Measurements from ENCODE around the gene PCYT2. TPM values are rescaled to one million over a fixed set of nuclear protein-coding genes. Genes with fewer than 3 reads are reported as not detected.

PCYT2 gene
- total RNA-seq (2022; extraction: Qiagen RNA extraction; ENCODE audit: low read depth): 11.9 to 16.6 TPM (median 14.1 TPM) in 5 replicates

GRCh38 chr17:81911277-81911961 lies at the start of gene PCYT2:
Gene PCYT2 (minus strand): TSS chr17:81911399. CDS start chr17:81911355, 44 bp downstream.

GRCh38 chr17:81947189-81947588 lies 36.0 kb upstream of the PCYT2 start, which contains the start of gene MYADML2:
Gene MYADML2 (minus strand): TSS chr17:81947233. CDS start chr17:81941741, 5,492 bp downstream.

GRCh38 chr17:81927653-81928543 lies 16.7 kb upstream of the PCYT2 start, which contains the start of gene MAFG:
Gene MAFG (minus strand): TSS chr17:81927735. CDS start chr17:81923185, 4,550 bp downstream.

GRCh38 chr17:81917565-81918332 lies 6.5 kb upstream of the PCYT2 start, which contains the start of gene SIRT7:
Gene SIRT7 (minus strand): TSS chr17:81918176. CDS start chr17:81918131, 45 bp downstream.

GRCh38 chr17:81902023-81902652 lies 9.1 kb downstream of the PCYT2 start, which contains the start of gene NPB:
Gene NPB (plus strand): TSS chr17:81902238. CDS start chr17:81902278, 40 bp downstream.

GRCh38 chr17:81870981-81871386 lies 40.2 kb downstream of the PCYT2 start, which contains the start of gene ARHGDIA:
Gene ARHGDIA (minus strand): TSS chr17:81871337. CDS start chr17:81869930, 1,407 bp downstream.

GRCh38 chr17:81859906-81860755 lies 51.1 kb downstream of the PCYT2 start, which contains the start of gene P4HB:
Gene P4HB (minus strand): TSS chr17:81860535. CDS start chr17:81860471, 64 bp downstream.

Other genes with a start within 250 kb of the PCYT2 start
- gene OXLD1, start 244.8 kb downstream of the PCYT2 start, total RNA-seq (2022; extraction: Qiagen RNA extraction; ENCODE audit: low read depth): 32.0 to 70.6 TPM (median 49.9 TPM) in 5 replicates
- 63.9 to 73.1 TPM (median 66.7 TPM) in 5 replicates for gene CCDC137, start 244.7 kb downstream of the PCYT2 start, total RNA-seq (2022; extraction: Qiagen RNA extraction; ENCODE audit: low read depth)
- gene ARL16, start 227.6 kb downstream of the PCYT2 start, total RNA-seq (2022; extraction: Qiagen RNA extraction; ENCODE audit: low read depth): 46.6 to 56.2 TPM (median 49.9 TPM) in 5 replicates
- gene HGS, start 227.4 kb downstream of the PCYT2 start, total RNA-seq (2022; extraction: Qiagen RNA extraction; ENCODE audit: low read depth): 139 to 217 TPM (median 209 TPM) in 5 replicates
- 212 to 319 TPM (median 303 TPM) in 5 replicates for gene MRPL12, start 208.0 kb downstream of the PCYT2 start, total RNA-seq (2022; extraction: Qiagen RNA extraction; ENCODE audit: low read depth)
- gene SLC25A10, start 199.1 kb downstream of the PCYT2 start, total RNA-seq (2022; extraction: Qiagen RNA extraction; ENCODE audit: low read depth): 26.9 to 48.0 TPM (median 41.1 TPM) in 5 replicates
- gene GCGR, start 107.2 kb downstream of the PCYT2 start, total RNA-seq (2022; extraction: Qiagen RNA extraction; ENCODE audit: low read depth): 0.13 to 0.36 TPM (median 0.17 TPM) in 4 of 5 replicates, not detected in the other
- gene MCRIP1, start 78.1 kb downstream of the PCYT2 start, total RNA-seq (2022; extraction: Qiagen RNA extraction; ENCODE audit: low read depth): 75.2 to 107 TPM (median 93.2 TPM) in 5 replicates
- 0.27 to 0.61 TPM (median 0.32 TPM) in 3 of 5 replicates, not detected in the others for gene PPP1R27, start 76.3 kb downstream of the PCYT2 start, total RNA-seq (2022; extraction: Qiagen RNA extraction; ENCODE audit: low read depth)
- 695 to 762 TPM (median 718 TPM) in 5 replicates for gene P4HB, start 50.9 kb downstream of the PCYT2 start, total RNA-seq (2022; extraction: Qiagen RNA extraction; ENCODE audit: low read depth)
- gene ARHGDIA, start 40.1 kb downstream of the PCYT2 start, total RNA-seq (2022; extraction: Qiagen RNA extraction; ENCODE audit: low read depth): 531 to 682 TPM (median 648 TPM) in 5 replicates
- 176 to 263 TPM (median 250 TPM) in 5 replicates for gene ALYREF, start 19.8 kb downstream of the PCYT2 start, total RNA-seq (2022; extraction: Qiagen RNA extraction; ENCODE audit: low read depth)
- 190 to 300 TPM (median 289 TPM) in 5 replicates for gene ANAPC11, start 19.7 kb downstream of the PCYT2 start, total RNA-seq (2022; extraction: Qiagen RNA extraction; ENCODE audit: low read depth)
- gene NPB, start 9.2 kb downstream of the PCYT2 start, total RNA-seq (2022; extraction: Qiagen RNA extraction; ENCODE audit: low read depth): 0.38 to 0.73 TPM (median 0.45 TPM) in 5 replicates
- gene SIRT7, start 6.8 kb upstream of the PCYT2 start, total RNA-seq (2022; extraction: Qiagen RNA extraction; ENCODE audit: low read depth): 27.7 to 47.8 TPM (median 43.4 TPM) in 5 replicates
- 31.6 to 46.1 TPM (median 44.6 TPM) in 5 replicates for gene MAFG, start 16.3 kb upstream of the PCYT2 start, total RNA-seq (2022; extraction: Qiagen RNA extraction; ENCODE audit: low read depth)
- gene PYCR1, start 25.9 kb upstream of the PCYT2 start, total RNA-seq (2022; extraction: Qiagen RNA extraction; ENCODE audit: low read depth): 59.4 to 91.2 TPM (median 87.0 TPM) in 5 replicates
- not detected in 5 replicates for gene MYADML2, start 35.8 kb upstream of the PCYT2 start, total RNA-seq (2022; extraction: Qiagen RNA extraction; ENCODE audit: low read depth)
- 0.14 to 0.32 TPM (median 0.26 TPM) in 5 replicates for gene NOTUM, start 49.8 kb upstream of the PCYT2 start, total RNA-seq (2022; extraction: Qiagen RNA extraction; ENCODE audit: low read depth)
- 20.0 to 29.3 TPM (median 27.1 TPM) in 5 replicates for gene ASPSCR1, start 66.2 kb upstream of the PCYT2 start, total RNA-seq (2022; extraction: Qiagen RNA extraction; ENCODE audit: low read depth)
- 138 to 205 TPM (median 189 TPM) in 5 replicates for gene CENPX, start 111.5 kb upstream of the PCYT2 start, total RNA-seq (2022; extraction: Qiagen RNA extraction; ENCODE audit: low read depth)
- 8.8 to 16.1 TPM (median 14.6 TPM) in 5 replicates for gene LRRC45, start 111.9 kb upstream of the PCYT2 start, total RNA-seq (2022; extraction: Qiagen RNA extraction; ENCODE audit: low read depth)
- 24.7 to 40.1 TPM (median 34.9 TPM) in 5 replicates for gene RAC3, start 120.3 kb upstream of the PCYT2 start, total RNA-seq (2022; extraction: Qiagen RNA extraction; ENCODE audit: low read depth)
- 64.9 to 106 TPM (median 95.3 TPM) in 5 replicates for gene DCXR, start 126.3 kb upstream of the PCYT2 start, total RNA-seq (2022; extraction: Qiagen RNA extraction; ENCODE audit: low read depth)
- gene RFNG, start 140.4 kb upstream of the PCYT2 start, total RNA-seq (2022; extraction: Qiagen RNA extraction; ENCODE audit: low read depth): 16.8 to 25.3 TPM (median 23.1 TPM) in 5 replicates
- 94.9 to 150 TPM (median 141 TPM) in 5 replicates for gene GPS1, start 140.5 kb upstream of the PCYT2 start, total RNA-seq (2022; extraction: Qiagen RNA extraction; ENCODE audit: low read depth)
- 76.2 to 147 TPM (median 142 TPM) in 5 replicates for gene DUS1L, start 154.4 kb upstream of the PCYT2 start, total RNA-seq (2022; extraction: Qiagen RNA extraction; ENCODE audit: low read depth)
- gene FASN, start 186.8 kb upstream of the PCYT2 start, total RNA-seq (2022; extraction: Qiagen RNA extraction; ENCODE audit: low read depth): 91.1 to 136 TPM (median 131 TPM) in 5 replicates

All from A549 treated with RU486 at 1 μM for 4 hours (cell line).